ENCODE data around the gene DCAF4. TPM values are rescaled to one million over a fixed set of nuclear protein-coding genes. Genes with fewer than 3 reads are reported as not detected.

DCAF4 gene
- total and polyA plus RNA-seq, 3 donors from 2014 or later, result 19.2 to 38.0 (median 35.6) TPM

DNA sequence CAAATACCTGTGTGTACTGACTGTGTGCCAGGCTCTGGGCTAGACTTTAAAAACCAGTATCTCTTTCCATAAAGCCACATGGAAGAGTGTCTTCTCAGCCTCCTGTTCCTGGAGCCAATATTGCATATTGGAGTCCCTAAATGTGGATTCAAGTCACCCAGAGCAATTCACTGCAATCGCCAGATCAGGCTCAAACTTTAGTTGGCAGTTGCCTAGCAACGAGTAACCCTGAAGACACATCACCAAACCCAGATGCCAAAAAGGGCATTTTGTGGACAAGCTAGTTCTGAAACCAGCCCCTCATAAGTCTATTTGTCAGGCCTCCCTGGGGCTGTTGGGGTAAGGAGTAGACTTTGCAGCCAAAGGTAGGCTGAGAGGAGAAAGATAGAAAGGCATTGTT is 46.1 kb upstream of the DCAF4 start:
- Histone ChIP-seq H3K4me1 (peaks cover 6% of the 10 kb centered on the region), H3K27ac (no peak overlapping the region), H3K4me3 (no peak overlapping the region), H3K9me3 (no peaks in the 10 kb centered on the region), H3K36me3 (ENCODE audit: low read depth, missing control alignments) (no peaks in the 10 kb centered on the region), H3K27me3 (no peaks in the 10 kb centered on the region)
- TF ChIP-seq, protein P1, sequence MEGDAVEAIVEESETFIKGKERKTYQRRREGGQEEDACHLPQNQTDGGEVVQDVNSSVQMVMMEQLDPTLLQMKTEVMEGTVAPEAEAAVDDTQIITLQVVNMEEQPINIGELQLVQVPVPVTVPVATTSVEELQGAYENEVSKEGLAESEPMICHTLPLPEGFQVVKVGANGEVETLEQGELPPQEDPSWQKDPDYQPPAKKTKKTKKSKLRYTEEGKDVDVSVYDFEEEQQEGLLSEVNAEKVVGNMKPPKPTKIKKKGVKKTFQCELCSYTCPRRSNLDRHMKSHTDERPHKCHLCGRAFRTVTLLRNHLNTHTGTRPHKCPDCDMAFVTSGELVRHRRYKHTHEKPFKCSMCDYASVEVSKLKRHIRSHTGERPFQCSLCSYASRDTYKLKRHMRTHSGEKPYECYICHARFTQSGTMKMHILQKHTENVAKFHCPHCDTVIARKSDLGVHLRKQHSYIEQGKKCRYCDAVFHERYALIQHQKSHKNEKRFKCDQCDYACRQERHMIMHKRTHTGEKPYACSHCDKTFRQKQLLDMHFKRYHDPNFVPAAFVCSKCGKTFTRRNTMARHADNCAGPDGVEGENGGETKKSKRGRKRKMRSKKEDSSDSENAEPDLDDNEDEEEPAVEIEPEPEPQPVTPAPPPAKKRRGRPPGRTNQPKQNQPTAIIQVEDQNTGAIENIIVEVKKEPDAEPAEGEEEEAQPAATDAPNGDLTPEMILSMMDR (IDR thresholded peaks at IDR 0.05), result no peak
- no peak for TF ChIP-seq POLR2A (IDR thresholded peaks at IDR 0.05)
- no peak for DNase-seq
- WGBS, 2 donors, result 83 to 93% methylated on average over 2 of the region's 2 CpGs
- intact Hi-C loops (cut with DNase I; ENCODE audit: low total_unique reads), result no loop called here

DNA sequence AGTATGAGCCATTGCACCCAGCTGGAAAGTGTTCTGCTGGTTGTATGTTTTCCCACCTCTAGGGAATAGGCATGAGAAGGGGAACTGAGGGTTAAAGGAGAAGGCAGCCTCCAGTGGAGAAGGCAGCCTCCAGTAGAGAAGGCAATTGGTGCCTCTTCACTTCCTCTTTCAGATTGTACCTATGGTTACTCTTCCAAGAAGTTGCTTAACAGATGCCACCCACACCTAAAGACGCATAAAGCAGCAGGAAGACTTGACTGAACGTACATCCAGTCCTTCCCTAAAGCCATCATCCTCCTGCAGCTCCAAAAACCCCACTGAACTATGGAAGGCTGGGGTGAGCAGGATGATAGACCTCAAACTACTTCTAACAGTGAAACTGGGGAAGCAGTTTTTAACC is 45.4 kb upstream of the DCAF4 start:
- Histone ChIP-seq H3K27me3 (no peaks in the 10 kb centered on the region), H3K9me3 (no peaks in the 10 kb centered on the region), H3K4me3 (no peak overlapping the region), H3K4me1 (peaks cover 6% of the 10 kb centered on the region), H3K27ac (no peak overlapping the region), H3K36me3 (ENCODE audit: low read depth, missing control alignments) (no peaks in the 10 kb centered on the region)
- TF ChIP-seq, protein P1 (IDR thresholded peaks at IDR 0.05), result no peak
- no peak for TF ChIP-seq POLR2A (IDR thresholded peaks at IDR 0.05)
- 92 to 100% methylated on average over 2 of the region's 2 CpGs for WGBS, 2 donors
- intact Hi-C loops (cut with DNase I; ENCODE audit: low total_unique reads), result no loop called here
- no peak for DNase-seq

GRCh38 chr14:72881543-72881942 is 44.7 kb upstream of the DCAF4 start:
- DNase-seq, result no peak
- intact Hi-C loops (cut with DNase I; ENCODE audit: low total_unique reads), result no loop called here
- H3K27ac ChIP-seq, result no peak overlapping the region

GRCh38 chr14:72882047-72882446 is 44.2 kb upstream of the DCAF4 start:
- Histone ChIP-seq H3K27me3 (no peaks in the 10 kb centered on the region), H3K27ac (no peak overlapping the region), H3K36me3 (ENCODE audit: low read depth, missing control alignments) (no peaks in the 10 kb centered on the region), H3K9me3 (no peaks in the 10 kb centered on the region), H3K4me1 (peaks cover 6% of the 10 kb centered on the region), H3K4me3 (no peak overlapping the region)
- no peak for DNase-seq
- TF ChIP-seq, protein P1 (IDR thresholded peaks at IDR 0.05), result no peak
- TF ChIP-seq POLR2A (IDR thresholded peaks at IDR 0.05), result no peak
- intact Hi-C loops (cut with DNase I; ENCODE audit: low total_unique reads), result no loop called here
- WGBS, 2 donors, result 84 to 89% methylated on average over 1 of the region's 1 CpG

More at GRCh38 chr14:72881543-72881942, 44.7 kb upstream of the DCAF4 start:
- Histone ChIP-seq H3K9me3 (no peaks in the 10 kb centered on the region), H3K4me1 (peaks cover 6% of the 10 kb centered on the region), H3K4me3 (no peak overlapping the region), H3K27me3 (no peaks in the 10 kb centered on the region), H3K36me3 (ENCODE audit: low read depth, missing control alignments) (no peaks in the 10 kb centered on the region)
- WGBS, 2 donors, result 59 to 82% methylated on average over 2 of the region's 2 CpGs
- TF ChIP-seq POLR2A (IDR thresholded peaks at IDR 0.05), result no peak
- TF ChIP-seq, protein P1 (IDR thresholded peaks at IDR 0.05), result no peak

GRCh38 chr14:72882463-72882862 is 43.8 kb upstream of the DCAF4 start:
- no peak overlapping the region for H3K4me3 ChIP-seq
- no peaks in the 10 kb centered on the region for H3K27me3 ChIP-seq
- WGBS, 2 donors, result 74 to 82% methylated on average over 7 of the region's 7 CpGs
- no peaks in the 10 kb centered on the region for H3K9me3 ChIP-seq
- TF ChIP-seq, protein P1 (IDR thresholded peaks at IDR 0.05), result no peak
- TF ChIP-seq POLR2A (IDR thresholded peaks at IDR 0.05), result no peak
- no peak overlapping the region for H3K27ac ChIP-seq
- H3K36me3 ChIP-seq (ENCODE audit: low read depth, missing control alignments), result no peaks in the 10 kb centered on the region
- peaks cover 6% of the 10 kb centered on the region for H3K4me1 ChIP-seq
- no peak for DNase-seq
- intact Hi-C loops (cut with DNase I; ENCODE audit: low total_unique reads), result no loop called here

All from testis (tissue), 3 donors.